Measurements from ENCODE around the gene CKM.

GRCh38 chr19:45327404-45328143, 4.9 kb upstream of the CKM start:
- TF ChIP-seq CTCF (IDR thresholded peaks at IDR 0.05; ENCODE audit: extremely low read depth in 1 of 2, insufficient read depth in 1 of 2, low read depth in 1 of 2, low read length in 2 of 2), result no peak
- no peak for TF ChIP-seq EZH2 (IDR thresholded peaks at IDR 0.05; ENCODE audit: borderline replicate concordance, low read depth, low read length, severe bottlenecking)
- no peak for TF ChIP-seq MYC (IDR thresholded peaks at IDR 0.05; ENCODE audit: low read depth, low read length)
- no peak for TF ChIP-seq MAX (IDR thresholded peaks at IDR 0.05; ENCODE audit: insufficient read depth, insufficient read length)
- no peak for TF ChIP-seq POLR2AphosphoS5 (IDR thresholded peaks at IDR 0.05; ENCODE audit: insufficient read depth, low read depth, low read length)
- TF ChIP-seq POLR2A (IDR thresholded peaks at IDR 0.05; ENCODE audit: low read depth, low read length), result no peak
- no peak for TF ChIP-seq JUN (IDR thresholded peaks at IDR 0.05; ENCODE audit: borderline replicate concordance, insufficient read depth, insufficient read length, low read depth)
- no peak for TF ChIP-seq GATA2 (IDR thresholded peaks at IDR 0.05; ENCODE audit: insufficient read depth, insufficient read length, low read depth, low read length)
- TF ChIP-seq FOS (IDR thresholded peaks at IDR 0.05; ENCODE audit: borderline replicate concordance, insufficient read depth, low read length), result no peak
